ENCODE measurements around the gene ELFN1.

The ELFN1 gene

GRCh38 chr7:1675673-1676549 is 5.8 kb downstream of the ELFN1 start:
- H3K4me3 ChIP-seq (ENCODE audit: low read depth, low read length) = no peak overlapping the region
- DNase-seq (ENCODE audit: low read depth) = no peak
- no peak for TF ChIP-seq CTCF (IDR thresholded peaks at IDR 0.05; ENCODE audit: low read depth, low read length, missing control alignments)

- no peak overlapping the region for H3K4me3 ChIP-seq (ENCODE audit: low read depth, low read length)
- no peak for TF ChIP-seq CTCF (IDR thresholded peaks at IDR 0.05; ENCODE audit: low read depth, low read length, missing control alignments)
- DNase-seq (ENCODE audit: low read depth) = no peak
Observed at GRCh38 chr7:1676550-1677078, 6.5 kb downstream of the ELFN1 start.

- TF ChIP-seq CTCF (IDR thresholded peaks at IDR 0.05; ENCODE audit: low read depth, low read length, missing control alignments) = no peak
- no peak overlapping the region for H3K4me3 ChIP-seq (ENCODE audit: low read depth, low read length)
- no peak for DNase-seq (ENCODE audit: low read depth)
Observed at GRCh38 chr7:1677206-1678080, 7.4 kb downstream of the ELFN1 start.

DNA sequence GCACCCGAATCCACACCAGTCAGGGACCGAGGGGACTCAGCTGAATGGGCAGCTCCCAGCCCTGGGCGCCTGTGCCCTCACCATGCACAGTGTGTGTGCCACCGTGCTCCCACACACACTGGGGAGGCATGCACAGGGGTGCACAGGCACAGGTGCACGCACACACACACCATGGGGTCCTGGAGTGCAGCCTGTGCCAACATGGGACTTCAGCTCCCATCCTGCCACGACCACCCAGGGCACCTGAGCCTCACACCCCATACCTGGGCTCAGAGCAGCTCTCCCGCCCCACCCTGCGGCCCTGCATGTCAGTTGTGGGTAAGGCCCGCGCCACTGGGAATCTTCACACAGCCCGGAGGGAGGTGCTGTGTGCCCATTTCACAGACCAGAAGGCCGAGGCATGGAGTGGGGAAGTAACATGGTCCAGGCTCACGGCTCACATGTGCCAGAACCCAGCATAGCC is 8.0 kb downstream of the ELFN1 start:
- no peak for DNase-seq (ENCODE audit: low read depth)
- no peak overlapping the region for H3K4me3 ChIP-seq (ENCODE audit: low read depth, low read length)
- no peak for TF ChIP-seq CTCF (IDR thresholded peaks at IDR 0.05; ENCODE audit: low read depth, low read length, missing control alignments)

DNA sequence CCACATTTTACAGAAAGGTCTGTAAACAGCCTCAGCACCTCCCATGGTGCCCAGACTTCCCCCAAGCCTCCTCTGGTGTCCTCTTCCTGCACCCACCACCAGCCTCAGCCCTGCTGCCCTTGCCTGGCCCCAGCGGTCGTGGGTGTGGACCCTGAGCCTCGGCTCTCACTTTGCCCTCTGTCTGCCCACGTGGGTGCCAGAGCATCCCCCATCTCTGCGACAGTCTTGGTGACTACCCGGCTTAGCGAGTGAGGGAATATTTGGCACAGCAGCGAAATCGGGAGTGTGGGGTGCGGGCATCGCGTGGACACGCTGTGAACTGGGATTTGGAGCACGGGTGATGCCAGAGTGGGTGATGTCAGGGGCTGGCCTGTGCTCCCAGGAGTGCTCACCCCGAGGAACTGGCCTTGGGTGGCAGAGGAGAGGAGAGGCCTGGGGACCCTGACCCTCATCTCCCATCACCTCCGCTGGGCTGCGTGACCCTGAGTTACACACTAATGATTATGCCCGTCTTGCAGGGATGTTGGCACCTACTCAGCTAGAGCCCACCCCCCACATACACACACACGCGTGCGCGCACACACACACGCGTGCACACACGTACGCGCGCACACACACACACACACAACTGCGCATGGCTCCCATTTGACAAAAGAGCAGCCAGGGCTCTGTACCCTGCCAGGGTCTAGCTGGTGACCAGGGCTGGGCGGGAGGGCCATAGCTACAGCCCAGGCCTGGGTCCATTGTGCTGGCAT is 8.7 kb downstream of the ELFN1 start:
- TF ChIP-seq CTCF (IDR thresholded peaks at IDR 0.05; ENCODE audit: low read depth, low read length, missing control alignments) = no peak
- no peak overlapping the region for H3K4me3 ChIP-seq (ENCODE audit: low read depth, low read length)
- DNase-seq (ENCODE audit: low read depth) = no peak

DNA sequence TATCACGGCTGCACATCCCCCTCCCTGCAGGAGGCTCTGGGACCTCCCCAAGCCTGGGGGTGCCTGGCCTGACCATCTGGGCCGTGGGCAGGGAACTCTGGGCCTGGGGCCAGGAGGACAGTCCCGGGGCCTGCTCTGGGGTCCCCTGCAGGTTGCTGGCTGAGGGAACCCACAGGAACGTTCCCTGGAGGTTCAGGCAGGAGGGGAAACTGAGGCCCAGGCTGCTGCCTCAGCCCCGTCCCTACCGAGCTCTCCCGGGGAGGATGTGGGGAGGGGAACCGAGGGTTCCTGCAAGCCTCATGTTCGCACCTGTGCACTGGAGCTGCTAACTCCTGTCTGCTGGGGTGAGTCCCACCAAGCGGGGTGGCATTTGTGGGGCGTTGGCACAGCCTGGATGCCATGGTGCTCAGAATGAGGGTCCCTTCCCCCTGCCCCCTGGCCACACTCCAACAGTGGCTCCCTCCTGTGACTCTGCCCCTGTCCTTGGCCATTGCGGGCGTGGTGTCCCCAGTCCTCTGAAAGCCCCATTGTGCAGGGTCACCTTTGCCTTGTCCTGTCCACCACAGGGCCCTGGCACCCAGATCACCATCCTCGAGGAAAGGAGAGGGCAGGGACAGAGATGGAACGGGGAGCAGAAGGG is 9.4 kb downstream of the ELFN1 start:
- TF ChIP-seq CTCF (IDR thresholded peaks at IDR 0.05; ENCODE audit: low read depth, low read length, missing control alignments) = no peak
- DNase-seq (ENCODE audit: low read depth) = no peak
- H3K4me3 ChIP-seq (ENCODE audit: low read depth, low read length) = no peak overlapping the region
